Nephron (organoid): ENCODE results near the gene UBXN1.

Experiments
- H3K27ac Mint-ChIP-seq, 3 experiments: 2 replicates each; pipeline ENCODE4 v1.8.0; 2020; ENCODE audit warnings: mixed read lengths in 3 of 3, mild to moderate bottlenecking in 2 of 3, moderate library complexity in 1 of 3
- H3K27me3 Mint-ChIP-seq: 2 replicates; pipeline ENCODE4 v1.8.0; 2021; ENCODE audit warnings: low read depth, mild to moderate bottlenecking, moderate library complexity, mixed read lengths
- H3K36me3 Mint-ChIP-seq: 2 replicates; pipeline ENCODE4 v1.8.0; 2020; ENCODE audit warnings: low read depth, mixed read lengths
- H3K4me1 Mint-ChIP-seq: 2 replicates; pipeline ENCODE4 v1.8.0; 2020; ENCODE audit warnings: mixed read lengths
- H3K4me3 Mint-ChIP-seq, 3 experiments: 2 replicates each; pipeline ENCODE4 v1.8.0; 2020; ENCODE audit warnings: mild to moderate bottlenecking in 3 of 3, mixed read lengths in 3 of 3, moderate library complexity in 2 of 3
- H3K9me3 Mint-ChIP-seq: 2 replicates; pipeline ENCODE4 v1.8.0; 2020; ENCODE audit warnings: mixed read lengths
- CTCF ChIP-seq, 3 experiments: fragments of 200-600 bp; sonication (generic); IDR thresholded peaks; one replicate each; pipeline ENCODE4 v1.5.0; 2021; ENCODE audit warnings: antibody characterized with exemption in 3 of 3; ENCODE audit not compliant: unreplicated experiment in 3 of 3

The UBXN1 gene

GRCh38 chr11:62666259-62666926 is 12.5 kb downstream of the UBXN1 start:
- Mint-ChIP-seq H3K4me3 (peak overlapping the region; percentile 96 to 99 (median 99)), H3K36me3 (peaks cover 18% of the 10 kb centered on the region), H3K27me3 (no peaks in the 10 kb centered on the region), H3K4me1 (peaks cover 25% of the 10 kb centered on the region), H3K9me3 (no peaks in the 10 kb centered on the region), H3K27ac (peak overlapping the region; percentile 96 to 99 (median 99))
- no peak for TF ChIP-seq CTCF (IDR thresholded peaks at IDR 0.05; ENCODE audit: unreplicated experiment in 3 of 3)

- H3K9me3 Mint-ChIP-seq = no peaks in the 10 kb centered on the region
- peaks cover 18% of the 10 kb centered on the region for H3K4me1 Mint-ChIP-seq
- H3K27ac Mint-ChIP-seq = peak overlapping the region; percentile 96 to 99 (median 99)
- no peaks in the 10 kb centered on the region for H3K27me3 Mint-ChIP-seq
- H3K4me3 Mint-ChIP-seq = peak overlapping the region; percentile 96 to 99 (median 99)
- H3K36me3 Mint-ChIP-seq = peaks cover 17% of the 10 kb centered on the region
- TF ChIP-seq CTCF (IDR thresholded peaks at IDR 0.05; ENCODE audit: unreplicated experiment in 3 of 3) = no peak
These were observed 13.1 kb downstream of the UBXN1 start for GRCh38 chr11:62665599-62666258.

GRCh38 chr11:62665075-62665598 is 13.7 kb downstream of the UBXN1 start, which contains the start of the genes C11orf98 and CSKMT:
TSS of gene C11orf98 (minus strand) at chr11:62665210. CDS start at chr11:62665169, 41 bp downstream.
TSS of gene CSKMT (plus strand) at chr11:62665312. CDS start at chr11:62665880, 568 bp downstream.
- H3K4me3 Mint-ChIP-seq = peak within 1 kb of the TSS; percentile 96 to 99 (median 99)
- peak within 1 kb of the TSS; percentile 96 to 99 (median 99) for H3K27ac Mint-ChIP-seq
- H3K36me3 Mint-ChIP-seq = peaks cover 17% of the 10 kb centered on the region
- no peaks in the 10 kb centered on the region for H3K9me3 Mint-ChIP-seq
- no peak for TF ChIP-seq CTCF (IDR thresholded peaks at IDR 0.05; ENCODE audit: unreplicated experiment in 3 of 3)
- peaks cover 18% of the 10 kb centered on the region for H3K4me1 Mint-ChIP-seq
- no peaks in the 10 kb centered on the region for H3K27me3 Mint-ChIP-seq

GRCh38 chr11:62664405-62665074 is 14.3 kb downstream of the UBXN1 start:
- TF ChIP-seq CTCF (IDR thresholded peaks at IDR 0.05; ENCODE audit: unreplicated experiment in 3 of 3) = no peak

GRCh38 chr11:62656796-62657429 is 22.0 kb downstream of the UBXN1 start:
- Mint-ChIP-seq H3K27me3 (no peaks in the 10 kb centered on the region), H3K9me3 (no peaks in the 10 kb centered on the region), H3K27ac (peak overlapping the region; percentile 76 to 81 (median 78)), H3K36me3 (no peaks in the 10 kb centered on the region), H3K4me3 (peak overlapping the region; percentile 13 to 65 (median 31)), H3K4me1 (peaks cover 17% of the 10 kb centered on the region)
- no peak for TF ChIP-seq CTCF (IDR thresholded peaks at IDR 0.05; ENCODE audit: unreplicated experiment in 3 of 3)

More at GRCh38 chr11:62664405-62665074, 14.3 kb downstream of the UBXN1 start:
- peak overlapping the region; percentile 96 to 99 (median 99) for H3K4me3 Mint-ChIP-seq
- peak overlapping the region; percentile 96 to 99 (median 99) for H3K27ac Mint-ChIP-seq
- H3K9me3 Mint-ChIP-seq = no peaks in the 10 kb centered on the region
- H3K4me1 Mint-ChIP-seq = peaks cover 16% of the 10 kb centered on the region
- peaks cover 17% of the 10 kb centered on the region for H3K36me3 Mint-ChIP-seq
- H3K27me3 Mint-ChIP-seq = no peaks in the 10 kb centered on the region
